Adrenal gland (tissue), 12 donors: ENCODE measurements around the gene P2RX3. TPM values are rescaled to one million over a fixed set of nuclear protein-coding genes. Genes with fewer than 3 reads are reported as not detected.

ENCODE experiments used
- DNase-seq, 7 donors: peaks; one replicate each; pipeline ENCODE4 v3.0.0-alpha.2; 2019 to 2020
- H3K27ac ChIP-seq, 5 donors: fragments of 200-600 bp; sonication (generic) in 4 of 5; 1 replicate in 3 of 5; 2 replicates in 2 of 5; pipeline versions ENCODE4 v1.5.1 to v1.8.0; 2016 to 2020; ENCODE audit warnings: mild to moderate bottlenecking in 1 of 5
- H3K27me3 ChIP-seq: fragments of 200-600 bp; 2 replicates; pipeline ENCODE4 v1.8.0; 2021
- H3K36me3 ChIP-seq, 2 donors: fragments of 200-600 bp; replicated peaks in 1 of 2; 1 replicate in 1 of 2; 2 replicates in 1 of 2; pipeline versions ENCODE4 v1.5.1 to v1.8.0; 2018 to 2022
- H3K4me1 ChIP-seq, 2 donors: fragments of 200-600 bp; replicated peaks in 1 of 2; 1 replicate in 1 of 2; 2 replicates in 1 of 2; pipeline versions ENCODE4 v1.5.1 to v1.8.0; 2018 to 2021
- H3K4me3 ChIP-seq, 4 donors: fragments of 200-600 bp; sonication (generic) in 3 of 4; one replicate each; pipeline ENCODE4 v1.5.1; 2016 to 2018
- H3K9me3 ChIP-seq, 3 donors: fragments of 200-600 bp; sonication (generic) in 1 of 3; replicated peaks in 1 of 3; 1 replicate in 2 of 3; 2 replicates in 1 of 3; pipeline versions ENCODE4 v1.5.1 to v1.8.0; 2016 to 2021
- POLR2A ChIP-seq, 2 donors: fragments of 450-650 bp; IDR thresholded peaks; one replicate each; pipeline ENCODE4 v1.6.1; 2017; ENCODE audit warnings: antibody characterized with exemption in 2 of 2, mild to moderate bottlenecking in 2 of 2, moderate library complexity in 1 of 2
- WGBS, 4 donors: extraction: QIAGEN DNeasy Blood & Tissue Kit in 2 of 4; methylation state at CpG; one replicate each; pipeline versions ENCODE4 v1.1.5 to v1.1.7; 2013 to 2017; 5-methylcytosine and 5-hydroxymethylcytosine counted together
- intact Hi-C, 2 donors: fragments of 100-400 bp; cut with DNase I; formaldehyde crosslinking; loops; one replicate each; pipeline versions ENCODE4 v1.14.1 to v1.15.0; 2022 to 2023
- polyA plus RNA-seq, 3 donors: library from polyadenylated mRNA; stranded (reverse); fragments of 200-250 nt in 2 of 3; fragments of 350-450 nt in 1 of 3; fragmentation: Illumina TruSeq in 1 of 3; extraction: RNeasy Lipid Tissue Mini Kit (QIAGEN cat#74804) in 1 of 3; gene quantifications; one replicate each; pipeline ENCODE4 v1.2.3, GENCODE V29; 2013 to 2014
- total RNA-seq, 9 donors: library from RNA; depleted of rRNA in 4 of 9; stranded (reverse); fragments of >200 nt in 4 of 9; fragments of 120-200 nt in 1 of 9; fragmentation: NEBNext Ultra II Directional in 1 of 9; extraction: Animal tissue kit (Norgen Biotek cat#: 25700) in 1 of 9; gene quantifications; one replicate each; pipeline versions ENCODE4 v1.1.0 to v1.2.4, GENCODE V29; 2013 to 2023
- TF ChIP-seq, protein P1 (sequence below), 6 experiments: fragments of 450-650 bp in 4 of 6; fragments of 200-600 bp in 2 of 6; sonication (generic) in 1 of 6; IDR thresholded peaks; 1 replicate in 5 of 6; 2 replicates in 1 of 6; pipeline versions ENCODE4 v1.5.1 to v1.8.0; 2016 to 2021; ENCODE audit warnings: antibody characterized with exemption in 6 of 6, mild to moderate bottlenecking in 2 of 6, moderate library complexity in 1 of 6
- donor health status: healthy with polysubstance abuse.
- donor health status: Bipolar disorder and iron deficiency.
- donor health status: DM: yes; HTN: yes; CAD: no.
- donor health status: DM: no; HTN: no; CAD: no.
- donor health status: DM: no; HTN: no; CAD: no.
- donor health status: DM: yes; HTN: yes; CAD: no.

P2RX3 gene
- total and polyA plus RNA-seq, 12 donors = 0.11 to 2.5 (median 0.76) TPM; not detected in 2

DNA sequence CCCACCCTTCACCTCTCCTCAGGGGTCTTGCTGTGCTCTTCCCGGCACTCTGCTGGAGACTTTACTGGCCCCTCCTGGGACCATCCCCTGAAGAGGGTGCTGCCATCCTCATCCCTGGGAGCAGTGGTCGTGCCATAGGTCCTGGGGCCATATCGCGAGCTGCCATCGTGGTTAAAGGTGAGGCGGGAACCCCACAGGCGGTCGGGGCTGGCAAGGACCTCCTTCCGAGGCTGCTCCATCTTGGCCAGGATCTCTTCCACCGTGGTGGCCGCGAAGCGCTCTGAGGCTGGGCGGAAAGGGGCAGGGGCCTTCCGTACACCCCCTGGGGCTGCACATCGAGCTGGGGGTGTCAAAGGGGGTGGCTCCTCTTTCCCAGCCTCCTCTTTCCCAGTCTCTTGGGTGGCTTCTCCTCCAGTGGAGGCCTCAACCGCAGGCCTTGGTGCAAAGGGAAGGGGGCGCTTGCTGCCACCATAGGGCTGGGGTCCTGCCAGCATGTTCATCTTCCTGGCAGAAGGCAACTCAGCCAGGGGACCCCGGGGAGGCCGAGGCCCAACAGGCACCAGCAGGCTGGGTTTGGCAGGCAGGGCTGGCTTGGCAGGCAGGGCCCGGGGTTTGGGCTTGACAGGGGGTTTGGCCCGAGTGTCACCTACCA, 18.0 kb upstream of the P2RX3 start:
- H3K4me1 ChIP-seq = peaks cover 66 to 81% of the 10 kb centered on the region in 2 donors
- no peak for DNase-seq
- no peak overlapping the region for H3K4me3 ChIP-seq
- no peaks in the 10 kb centered on the region for H3K9me3 ChIP-seq
- H3K27ac ChIP-seq = peak overlapping the region in 1 of 5 donors; percentile 32
- H3K27me3 ChIP-seq = no peaks in the 10 kb centered on the region
- no peak for TF ChIP-seq POLR2A (IDR thresholded peaks at IDR 0.05)
- TF ChIP-seq, protein P1, sequence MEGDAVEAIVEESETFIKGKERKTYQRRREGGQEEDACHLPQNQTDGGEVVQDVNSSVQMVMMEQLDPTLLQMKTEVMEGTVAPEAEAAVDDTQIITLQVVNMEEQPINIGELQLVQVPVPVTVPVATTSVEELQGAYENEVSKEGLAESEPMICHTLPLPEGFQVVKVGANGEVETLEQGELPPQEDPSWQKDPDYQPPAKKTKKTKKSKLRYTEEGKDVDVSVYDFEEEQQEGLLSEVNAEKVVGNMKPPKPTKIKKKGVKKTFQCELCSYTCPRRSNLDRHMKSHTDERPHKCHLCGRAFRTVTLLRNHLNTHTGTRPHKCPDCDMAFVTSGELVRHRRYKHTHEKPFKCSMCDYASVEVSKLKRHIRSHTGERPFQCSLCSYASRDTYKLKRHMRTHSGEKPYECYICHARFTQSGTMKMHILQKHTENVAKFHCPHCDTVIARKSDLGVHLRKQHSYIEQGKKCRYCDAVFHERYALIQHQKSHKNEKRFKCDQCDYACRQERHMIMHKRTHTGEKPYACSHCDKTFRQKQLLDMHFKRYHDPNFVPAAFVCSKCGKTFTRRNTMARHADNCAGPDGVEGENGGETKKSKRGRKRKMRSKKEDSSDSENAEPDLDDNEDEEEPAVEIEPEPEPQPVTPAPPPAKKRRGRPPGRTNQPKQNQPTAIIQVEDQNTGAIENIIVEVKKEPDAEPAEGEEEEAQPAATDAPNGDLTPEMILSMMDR (IDR thresholded peaks at IDR 0.05) = no peak
- intact Hi-C loops = no loop called here
- H3K36me3 ChIP-seq = peaks cover 0 to 42% of the 10 kb centered on the region in 2 donors
- 84 to 91% (median 90%) methylated on average over 14 to 22 of the region's 22 CpGs for WGBS, 4 donors

DNA sequence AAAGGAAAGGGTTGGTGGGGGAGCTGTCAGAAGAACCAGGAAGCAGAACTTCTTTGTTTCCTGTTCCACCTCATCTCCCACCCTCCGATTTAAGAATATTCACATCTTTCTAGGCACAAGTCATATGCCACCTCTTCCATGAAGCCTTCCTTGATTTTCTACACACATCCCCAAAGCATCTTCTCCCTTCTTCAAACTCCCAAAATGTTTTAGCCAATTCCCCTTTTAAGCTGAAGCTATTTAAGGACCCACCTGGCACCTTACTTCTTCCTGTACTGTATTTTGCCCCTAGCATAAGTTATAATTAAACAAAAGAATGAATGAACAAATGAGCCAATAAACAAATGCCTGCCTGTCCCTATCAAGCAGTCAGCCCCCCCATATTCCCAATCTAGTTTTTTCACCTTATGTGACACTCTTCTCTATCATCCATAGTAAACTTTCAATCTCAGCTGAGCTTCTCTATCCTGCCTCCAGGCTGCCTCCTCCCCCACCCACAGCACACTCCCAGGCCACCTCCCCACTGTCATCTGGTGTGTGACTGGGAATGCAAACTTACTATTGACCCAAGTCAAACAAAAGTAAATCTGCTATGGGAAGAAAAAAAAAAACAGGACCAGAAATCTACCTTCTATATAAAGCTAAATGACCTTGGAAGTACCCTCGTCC, 17.3 kb upstream of the P2RX3 start:
- no peaks in the 10 kb centered on the region for H3K27me3 ChIP-seq
- peak overlapping the region in 3 of 5 donors; percentile 14 to 98 (median 98) for H3K27ac ChIP-seq
- H3K9me3 ChIP-seq = no peaks in the 10 kb centered on the region
- intact Hi-C loops = no loop called here
- DNase-seq = no peak
- peak overlapping the region in 1 of 4 donors; percentile 54 for H3K4me3 ChIP-seq
- TF ChIP-seq, protein P1 (IDR thresholded peaks at IDR 0.05) = no peak
- TF ChIP-seq POLR2A (IDR thresholded peaks at IDR 0.05) = no peak
- peaks cover 0 to 40% of the 10 kb centered on the region in 2 donors for H3K36me3 ChIP-seq
- 55 to 61% (median 58%) methylated on average over 2 of the region's 2 CpGs for WGBS, 4 donors
- H3K4me1 ChIP-seq = peaks cover 63 to 81% of the 10 kb centered on the region in 2 donors

DNA sequence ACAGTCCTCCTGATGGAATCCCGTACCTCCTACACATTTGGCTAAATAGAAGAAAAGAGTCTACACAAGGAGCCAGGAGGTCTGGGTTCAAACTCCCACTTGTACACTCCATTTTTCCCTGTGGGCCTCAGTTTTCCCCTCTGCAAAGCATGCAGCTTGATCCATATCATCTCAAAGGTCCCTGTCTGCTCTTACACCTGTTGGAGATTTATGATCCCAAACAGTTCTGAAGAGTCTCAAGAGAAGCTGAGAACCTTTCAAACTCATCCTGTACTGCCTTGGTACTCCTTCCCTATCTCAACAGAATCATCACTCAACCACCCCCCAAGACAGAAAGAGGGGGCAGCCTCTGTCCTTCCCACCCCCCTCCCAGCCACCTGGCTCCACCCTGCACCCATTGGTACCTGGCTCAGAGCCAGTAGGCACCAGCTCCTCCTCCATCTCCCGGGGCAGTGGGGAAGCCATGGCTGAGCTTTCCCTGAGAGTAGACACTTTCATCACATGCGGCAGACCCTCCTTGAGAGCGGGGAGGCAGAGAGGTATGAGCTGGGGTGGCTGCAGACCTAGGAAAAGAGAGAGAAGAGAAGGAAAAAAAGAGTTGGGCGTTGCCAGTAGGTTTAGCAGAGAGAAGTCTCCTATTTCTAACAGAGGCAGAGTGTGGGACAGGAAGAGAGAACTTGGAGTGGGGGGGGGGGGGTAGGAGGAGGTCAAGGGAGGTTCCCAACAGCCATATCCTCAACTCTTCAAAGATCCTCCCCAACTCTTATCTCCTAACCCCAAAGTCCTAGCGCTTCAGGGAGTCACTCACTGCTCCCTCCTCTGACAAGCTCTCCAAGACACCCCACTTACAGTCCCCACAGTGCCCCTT, 16.5 kb upstream of the P2RX3 start:
- Histone ChIP-seq H3K27me3 (no peaks in the 10 kb centered on the region), H3K27ac (peak overlapping the region; percentile 69 to 100 (median 98)), H3K36me3 (peaks cover 0 to 39% of the 10 kb centered on the region in 2 donors), H3K9me3 (no peaks in the 10 kb centered on the region), H3K4me1 (peaks cover 62 to 81% of the 10 kb centered on the region in 2 donors), H3K4me3 (peak overlapping the region in 2 of 4 donors; percentile 37 to 54)
- peak in 2 of 7 donors; percentile 47 to 62 for DNase-seq
- 22 to 33% (median 30%) methylated on average over 6 of the region's 6 CpGs for WGBS, 4 donors
- intact Hi-C loops = no loop called here
- no peak for TF ChIP-seq POLR2A (IDR thresholded peaks at IDR 0.05)
- TF ChIP-seq, protein P1 (IDR thresholded peaks at IDR 0.05) = no peak
